Right renal cortex interstitium (tissue), 3 donors: ENCODE results near the gene NDUFV1. TPM values are rescaled to one million over a fixed set of nuclear protein-coding genes. Genes with fewer than 3 reads are reported as not detected.
A peak's percentile ranks its signal among the peaks of the same experiment; 100 is the strongest.
"Not testable (repeated sequence)": the region's sequence is repeated elsewhere in the genome, so short reads cannot be mapped to it uniquely, and the experiment has no call there.

Experiments used
- DNase-seq, 3 donors: peaks; one replicate each; pipeline ENCODE4 v3.0.0-alpha.2; 2013; ENCODE audit warnings: low read depth in 3 of 3, low spot score in 2 of 3
- polyA plus RNA-seq, 3 donors: library from polyadenylated mRNA; unstranded; fragments of 120-200 nt; gene quantifications; one replicate each; pipeline ENCODE4 v1.2.1, GENCODE V29; 2013; ENCODE audit not compliant: insufficient read length in 3 of 3

NDUFV1 gene
- polyA plus RNA-seq, 3 donors = 149 to 153 (median 149) TPM

DNA sequence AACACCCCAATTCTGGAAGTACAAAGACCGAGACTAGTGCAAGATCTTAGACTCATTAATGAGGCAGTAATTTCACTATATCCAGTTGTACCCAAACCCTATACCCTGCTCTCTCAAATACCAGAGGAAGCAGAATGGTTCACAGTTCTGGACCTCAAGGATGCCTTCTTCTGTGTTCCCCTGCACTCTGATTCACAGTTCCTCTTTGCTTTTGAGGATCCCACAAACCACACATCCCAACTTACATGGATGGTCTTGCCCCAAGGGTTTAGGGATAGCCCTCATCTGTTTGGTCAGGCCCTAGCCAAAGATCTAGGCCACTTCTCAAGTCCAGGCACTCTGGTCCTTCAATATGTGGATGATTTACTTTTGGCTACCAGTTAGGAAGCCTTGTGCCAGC is 17.1 kb downstream of the NDUFV1 start:
- not testable (repeated sequence) for DNase-seq

- DNase-seq = not testable (repeated sequence)
Measured at GRCh38 chr11:67626131-67626833, 19.5 kb downstream of the NDUFV1 start.

- DNase-seq = no peak
Measured at GRCh38 chr11:67626970-67627369, 20.2 kb downstream of the NDUFV1 start.

DNA sequence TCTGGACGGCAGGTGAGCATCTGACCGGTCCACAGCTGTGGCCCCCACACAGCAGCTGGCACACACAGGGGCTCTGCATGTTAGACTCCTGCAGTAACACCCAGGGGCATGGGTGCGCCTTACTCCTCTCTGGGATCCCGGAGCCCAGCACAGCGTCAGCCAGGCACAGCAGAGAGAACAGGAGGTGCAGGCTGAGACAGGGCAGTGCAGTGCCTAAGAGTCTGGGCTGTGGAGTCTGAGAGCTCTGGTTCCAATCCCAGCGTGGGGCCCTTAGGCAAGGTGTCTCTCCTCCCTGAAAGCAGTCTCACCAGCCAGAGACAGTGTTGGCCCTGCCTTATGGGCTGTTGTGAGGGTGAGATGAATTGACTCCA is 20.7 kb downstream of the NDUFV1 start:
- no peak for DNase-seq

DNA sequence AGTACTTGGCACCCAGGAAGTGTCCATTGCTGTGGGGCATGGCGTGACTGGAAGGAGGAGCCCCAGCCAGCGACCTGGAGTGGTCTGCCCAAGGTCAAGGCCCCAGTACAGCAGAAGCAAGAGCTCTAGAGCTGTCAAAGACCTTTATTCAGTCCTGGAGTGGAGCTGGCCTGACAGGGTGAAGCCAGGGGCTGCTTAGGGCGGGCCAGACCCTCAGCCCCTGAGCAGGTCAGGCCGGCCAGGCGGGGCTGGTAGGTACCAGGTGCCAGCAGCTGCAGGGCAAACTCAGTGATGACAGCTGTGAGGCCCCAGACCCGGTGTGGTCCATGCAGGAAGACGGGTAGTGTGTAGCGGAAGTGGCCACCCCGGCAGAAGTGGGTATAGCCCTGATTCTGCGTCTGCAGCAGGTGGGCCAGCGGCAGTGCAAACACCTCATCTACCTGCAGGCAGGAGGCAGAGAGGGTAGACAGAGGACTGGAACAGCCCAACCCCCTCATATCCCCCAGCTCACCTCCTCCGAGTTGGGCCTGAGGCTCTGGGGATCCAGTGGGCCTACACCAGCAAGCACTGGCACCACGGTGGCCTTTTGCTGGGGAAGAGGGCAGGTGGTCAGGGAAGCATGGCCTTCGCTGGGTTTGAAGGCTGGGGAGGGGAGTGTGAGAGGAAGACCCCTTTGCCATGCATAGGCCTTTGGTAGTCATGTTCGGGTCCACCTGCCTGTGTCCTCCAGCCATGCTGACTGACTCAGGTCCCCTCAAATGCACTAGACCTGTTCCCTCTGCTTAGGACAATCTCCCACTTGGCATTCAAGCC is 21.3 kb downstream of the NDUFV1 start:
- DNase-seq = no peak

- DNase-seq = no peak
Measured at GRCh38 chr11:67628710-67629385, 22.1 kb downstream of the NDUFV1 start.

DNA sequence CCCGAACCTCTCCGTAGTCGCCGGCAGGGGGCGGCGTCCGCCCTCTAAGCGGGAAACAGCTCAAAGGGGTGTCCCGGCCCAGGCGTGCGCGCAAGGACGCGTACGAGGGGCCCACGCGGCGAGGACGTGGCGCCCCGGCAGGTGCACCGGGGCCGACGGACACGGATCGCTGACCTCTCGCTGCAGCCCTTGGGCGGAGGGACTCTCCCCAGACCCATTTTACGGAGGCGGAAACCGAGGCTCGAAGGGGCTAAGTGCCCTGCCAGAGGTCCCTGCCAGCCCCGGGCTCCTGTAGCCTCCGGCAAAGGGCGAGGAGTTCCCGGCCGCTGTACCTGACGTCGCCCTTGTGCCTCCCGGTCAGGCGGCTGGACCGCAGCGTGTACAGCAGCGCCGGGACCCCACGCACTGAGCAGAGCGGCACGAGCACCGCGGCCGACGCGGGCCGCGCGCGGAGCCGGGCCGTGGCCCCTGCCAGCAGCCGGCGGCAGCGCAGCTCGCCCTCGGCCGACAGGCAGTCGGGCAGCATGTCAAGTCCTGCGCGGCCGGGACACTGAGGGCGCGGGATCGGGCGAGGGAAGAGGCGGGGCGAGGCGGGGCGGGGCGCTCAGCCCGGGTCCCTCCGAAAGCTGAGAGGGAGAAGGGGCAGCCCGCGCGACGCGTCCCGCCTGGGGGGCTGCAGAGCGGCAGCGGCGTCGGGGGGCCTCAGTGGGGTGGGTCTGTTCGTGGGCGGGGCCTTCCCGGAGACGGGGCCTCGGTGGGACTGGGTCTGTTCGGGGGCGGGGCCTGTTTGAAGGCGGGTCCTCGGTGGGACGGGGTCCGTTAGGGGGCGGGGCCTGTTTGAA is 22.9 kb downstream of the NDUFV1 start, which contains the start of gene NUDT8:
TSS of gene NUDT8 (minus strand) at position 552 of the 842 bp plus-strand sequence. CDS start at position 526, 26 bp downstream.
- DNase-seq = peak in 1 of 3 donors; percentile 72

DNA sequence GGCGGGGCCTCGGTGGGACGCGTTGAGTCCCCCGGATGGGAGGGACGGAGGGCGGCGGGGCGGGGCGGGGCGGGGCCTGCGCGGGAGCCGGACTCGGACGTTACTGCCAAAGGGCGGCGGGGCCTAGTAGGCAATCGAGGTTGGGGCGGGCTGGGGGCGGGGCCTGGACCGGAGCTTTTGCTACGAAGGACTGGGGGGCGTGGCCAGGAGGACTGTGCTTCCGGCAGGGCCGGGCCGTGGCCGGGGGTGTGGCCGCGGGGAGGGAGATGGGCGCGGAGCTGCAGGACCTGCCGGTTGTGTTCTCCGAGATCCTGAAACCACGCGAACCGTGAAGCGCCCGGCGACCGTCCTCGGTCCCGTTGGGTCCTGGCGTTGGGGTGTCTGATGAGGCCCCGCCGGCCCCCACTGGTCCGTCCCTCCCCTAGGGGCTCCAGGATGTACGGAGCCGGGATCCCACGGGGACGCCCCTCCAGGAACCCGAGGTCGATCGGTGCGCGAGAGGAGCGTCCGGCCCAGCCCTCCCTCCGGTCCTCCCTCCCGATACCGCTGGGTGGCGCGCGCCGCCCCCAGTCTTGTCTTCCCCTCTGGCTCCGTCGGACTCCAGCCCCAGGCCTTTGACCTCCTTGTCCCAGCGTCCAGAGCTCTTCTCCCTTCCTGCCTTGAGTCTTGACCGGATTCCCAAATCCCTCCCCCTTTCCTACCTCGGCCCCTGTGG is 23.6 kb downstream of the NDUFV1 start:
- peak; percentile 81 to 92 (median 86) for DNase-seq

- DNase-seq = no peak
Measured at GRCh38 chr11:67630943-67631331, 24.2 kb downstream of the NDUFV1 start.

DNA sequence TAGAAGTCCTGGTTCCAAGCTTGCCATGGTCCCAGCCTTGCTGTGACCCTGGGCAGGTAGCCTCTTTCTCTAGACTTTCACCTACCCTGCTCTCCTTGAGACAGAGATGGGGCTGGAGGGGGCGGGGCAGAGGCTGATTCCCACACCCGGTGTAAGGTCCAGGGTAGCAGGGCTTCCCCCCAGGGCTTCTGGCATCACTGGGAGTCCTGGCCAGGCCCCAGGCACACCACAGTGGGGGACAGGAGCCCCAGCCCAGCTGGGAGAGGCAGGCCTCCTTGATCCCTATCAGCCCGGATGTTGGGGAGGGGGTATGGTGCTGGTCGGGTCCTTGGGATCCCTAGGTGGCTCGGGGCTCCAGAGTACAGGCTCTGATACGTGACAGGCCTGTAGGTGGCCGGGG is 24.7 kb downstream of the NDUFV1 start:
- no peak for DNase-seq

DNA sequence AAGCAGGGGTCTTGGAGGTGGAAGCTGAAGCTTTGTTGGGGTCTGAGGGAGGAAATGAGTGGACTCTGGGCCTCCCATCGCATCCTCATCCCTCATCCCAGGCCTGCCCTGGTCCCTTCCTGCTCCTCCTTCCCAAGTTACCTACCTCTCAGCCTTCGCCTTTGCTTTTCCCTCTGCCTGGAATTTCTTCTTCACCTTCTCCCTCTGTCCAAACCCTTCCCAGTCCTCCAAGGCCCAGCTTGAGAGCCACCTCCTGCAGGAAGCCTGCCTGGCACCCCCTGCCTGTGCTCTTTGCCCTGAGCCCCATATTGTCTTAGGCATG is 25.1 kb downstream of the NDUFV1 start:
- DNase-seq = no peak

DNA sequence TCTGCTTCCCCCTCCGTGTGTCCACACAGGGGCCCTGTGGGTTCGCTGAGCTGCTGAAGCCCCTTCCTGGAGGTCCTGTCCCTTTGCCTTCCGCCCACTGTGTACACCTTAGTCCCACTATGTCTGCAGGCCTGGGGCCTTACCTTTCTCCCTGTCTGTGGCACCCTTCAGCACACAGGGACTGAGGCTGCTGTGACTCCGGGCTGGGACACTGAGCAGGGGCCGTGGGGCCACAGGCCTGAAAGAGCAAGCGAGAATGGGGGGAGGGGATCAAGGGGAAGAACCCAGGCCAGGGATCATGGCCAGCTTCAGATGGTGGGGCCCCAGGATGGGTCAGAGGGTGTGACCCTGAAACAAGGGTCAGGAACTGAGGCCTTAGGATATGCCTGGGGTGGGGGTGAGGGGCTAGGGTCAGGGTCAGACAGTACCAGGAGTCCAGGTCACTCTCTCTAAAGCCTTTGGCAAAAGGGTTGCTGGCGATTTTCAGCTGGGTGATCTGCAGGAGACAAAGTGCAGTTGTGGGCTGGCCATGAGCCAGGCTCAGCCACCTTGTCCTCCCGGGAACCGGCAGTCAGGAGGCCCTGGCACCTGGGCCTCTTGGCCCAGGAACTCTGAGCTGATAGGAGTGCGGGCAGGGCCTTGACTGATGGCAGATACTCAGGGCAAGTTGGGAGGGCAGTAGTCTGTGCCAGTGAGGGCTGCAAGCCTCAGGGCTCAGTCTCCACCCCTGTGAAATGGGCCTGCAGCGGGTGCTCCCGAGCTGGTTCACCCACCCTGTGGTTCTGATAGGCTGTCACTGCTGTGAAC is 25.6 kb downstream of the NDUFV1 start:
- no peak for DNase-seq

- no peak for DNase-seq
Measured at GRCh38 chr11:67632982-67633755, 26.4 kb downstream of the NDUFV1 start.

DNA sequence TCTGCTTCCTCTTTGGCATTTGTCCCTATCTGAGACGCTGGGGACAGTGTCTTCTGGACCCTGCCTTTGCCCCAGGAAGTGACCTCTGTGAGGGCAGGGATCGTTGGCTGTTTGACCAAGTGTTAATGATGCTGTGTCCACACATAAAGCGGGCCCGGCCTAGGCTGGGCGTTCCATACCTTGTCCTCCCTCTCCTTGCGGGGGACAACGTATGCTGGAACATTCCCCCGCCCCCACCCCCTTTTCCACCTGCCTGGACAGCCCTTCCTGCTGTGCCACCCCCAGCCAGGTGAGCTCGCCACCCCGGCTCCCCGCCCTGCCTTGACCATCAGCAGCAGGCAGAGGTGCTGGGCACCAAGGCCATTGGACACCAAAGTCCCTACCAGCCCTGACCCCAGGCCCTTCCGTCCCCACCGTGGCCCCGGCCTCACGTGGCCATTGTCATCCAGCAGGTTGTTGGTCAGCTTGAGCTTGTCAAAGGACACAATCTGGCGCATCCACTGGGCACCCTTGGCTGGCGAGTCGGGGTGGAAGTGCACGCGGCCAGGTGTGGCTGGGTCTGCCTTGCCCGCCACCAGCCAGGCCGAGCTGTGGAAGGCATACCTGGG is 27.1 kb downstream of the NDUFV1 start:
- DNase-seq = no peak

DNA sequence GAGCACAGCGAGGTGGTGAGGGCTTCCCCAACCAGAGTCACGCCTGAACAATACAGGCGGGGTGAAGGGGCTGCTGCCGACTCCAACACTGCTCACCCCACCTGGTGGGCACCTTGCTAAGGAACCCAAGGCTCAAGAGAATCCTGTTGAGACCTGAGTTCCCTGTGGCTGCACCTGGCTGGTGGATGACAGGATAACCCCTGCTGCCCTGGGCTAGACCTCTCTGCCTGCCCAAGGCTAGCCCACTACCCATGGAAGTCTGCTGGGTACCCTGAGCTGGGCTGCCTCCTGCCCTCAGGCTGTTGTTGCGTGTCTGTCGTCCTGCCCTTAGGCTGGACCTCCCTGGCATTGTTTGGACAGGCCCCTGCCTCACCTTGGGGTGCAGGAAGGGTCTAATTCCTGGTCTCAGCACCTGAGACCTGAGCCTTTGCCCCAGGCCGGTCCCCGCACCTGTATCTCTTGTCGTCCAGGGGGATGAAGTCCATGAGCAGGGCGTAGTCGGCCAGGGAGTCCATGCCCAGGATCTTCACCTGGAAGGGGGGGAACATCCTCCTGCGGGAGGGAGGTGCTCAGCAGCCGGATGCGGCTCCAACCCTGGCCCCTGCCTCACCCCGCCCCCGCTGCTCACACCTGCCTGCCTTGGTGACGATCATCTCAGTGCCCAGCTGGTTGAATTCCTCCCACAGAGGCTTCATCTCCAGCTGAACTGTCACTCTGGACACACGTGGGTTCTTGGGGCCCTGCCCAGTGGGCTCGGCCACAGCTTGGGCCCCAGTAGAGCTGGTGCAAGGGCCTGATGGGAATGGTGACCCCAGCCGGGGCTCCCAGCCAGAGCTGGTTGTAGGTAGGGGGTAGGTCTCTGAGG is 27.9 kb downstream of the NDUFV1 start:
- DNase-seq = no peak

GRCh38 chr11:67635231-67635521 is 28.4 kb downstream of the NDUFV1 start:
- DNase-seq = no peak

GRCh38 chr11:67636962-67637361 is 30.2 kb downstream of the NDUFV1 start:
- no peak for DNase-seq
